ENCODE results near the gene NGFR.
A peak's percentile ranks its signal among the peaks of the same experiment; 100 is the strongest.
"Not testable (repeated sequence)": the region's sequence is repeated elsewhere in the genome, so short reads cannot be mapped to it uniquely, and the experiment has no call there.

Gene NGFR

DNA sequence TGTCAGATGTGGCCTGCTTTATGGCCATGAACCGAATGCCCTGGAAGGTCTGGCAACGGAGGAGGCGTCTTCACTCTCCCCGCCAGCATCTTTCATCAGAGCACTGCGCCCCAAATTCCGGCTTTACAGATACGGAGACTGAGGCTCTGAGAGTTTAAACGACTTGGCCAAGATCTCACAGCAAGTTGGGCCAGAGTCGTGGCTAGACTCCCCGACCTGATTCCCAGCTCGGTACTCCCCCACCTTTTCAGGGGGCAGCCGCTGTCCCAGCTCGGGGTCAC, 1.7 kb downstream of the NGFR start:
- DNase-seq = no peak

GRCh38 chr17:49497148-49498028, 2.3 kb downstream of the NGFR start:
- DNase-seq = peak; percentile 9 to 17

DNA sequence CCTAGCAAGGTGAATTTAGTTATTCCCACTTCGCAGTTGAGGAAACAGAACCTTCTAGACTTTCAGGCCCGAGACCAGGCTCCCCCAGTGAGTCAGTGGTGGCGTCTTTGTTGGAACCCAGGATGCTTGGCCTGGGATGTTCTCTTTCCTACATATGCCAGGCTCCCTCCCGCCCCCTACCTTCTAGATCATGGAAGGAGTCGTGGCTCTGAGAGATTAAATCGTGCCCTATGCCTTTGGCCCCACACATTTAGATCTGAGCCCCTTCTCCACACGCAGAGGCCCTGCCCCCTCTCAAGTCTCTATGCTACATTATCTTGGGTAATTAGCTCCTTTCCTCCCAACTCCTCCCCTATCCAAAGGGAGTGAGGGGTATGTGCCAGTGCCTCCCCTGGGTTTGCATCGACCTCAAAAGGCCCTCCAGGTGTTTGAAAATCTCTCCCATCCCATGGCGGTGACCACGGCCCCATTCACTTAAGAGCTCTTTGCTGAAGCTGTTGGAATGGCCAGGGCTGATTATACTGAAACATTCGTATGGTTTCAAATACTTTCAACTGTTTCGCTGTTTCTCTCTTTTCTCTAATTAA, 3.0 kb downstream of the NGFR start:
- no peak for DNase-seq

- DNase-seq = no peak
Observed at GRCh38 chr17:49501496-49501895, 6.4 kb downstream of the NGFR start.

- no peak for DNase-seq
Observed at GRCh38 chr17:49502254-49502653, 7.2 kb downstream of the NGFR start.

DNA sequence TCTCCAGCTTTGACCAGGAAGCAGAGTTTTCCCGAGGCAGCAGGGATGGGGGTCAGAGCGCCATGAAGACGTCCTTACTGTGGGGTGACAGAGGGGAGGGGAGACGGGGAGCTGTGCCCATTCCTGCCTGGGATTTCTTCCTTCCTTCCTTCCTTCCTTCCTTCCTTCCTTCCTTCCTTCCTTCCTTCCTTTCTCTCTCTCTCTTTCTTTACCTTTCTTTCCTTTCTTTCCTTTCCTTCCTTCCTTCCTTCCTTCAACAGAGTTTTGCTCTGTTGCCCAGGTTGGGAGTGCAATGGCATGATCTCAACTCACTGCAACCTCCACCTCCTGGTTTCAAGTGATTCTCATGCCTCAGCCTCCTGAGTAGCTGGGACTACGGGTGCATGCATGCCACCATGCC, 7.6 kb downstream of the NGFR start:
- not testable (repeated sequence) for DNase-seq

DNA sequence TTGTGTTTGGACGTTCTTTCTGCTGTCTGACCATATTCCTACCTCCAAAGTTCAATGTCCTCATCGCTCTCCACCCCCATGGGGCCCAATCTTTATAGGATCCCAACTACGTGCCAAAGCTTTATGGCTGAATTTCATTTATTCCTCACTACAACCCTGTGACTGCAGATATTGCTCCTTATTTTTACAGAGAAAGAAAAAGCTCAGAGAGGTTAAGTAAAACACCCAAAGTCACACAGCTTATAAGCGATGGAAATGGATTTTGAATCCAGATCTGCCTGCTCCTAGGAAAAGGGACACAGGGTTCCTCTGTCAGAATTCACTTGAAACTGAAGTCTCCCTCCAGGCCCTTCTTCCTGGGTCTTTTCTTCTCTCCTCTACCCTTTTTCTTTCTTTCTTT, 9.3 kb downstream of the NGFR start:
- DNase-seq = no peak

- DNase-seq = no peak
Observed at GRCh38 chr17:49505854-49506253, 10.8 kb downstream of the NGFR start.

GRCh38 chr17:49506282-49506681, 11.2 kb downstream of the NGFR start:
- no peak for DNase-seq

DNA sequence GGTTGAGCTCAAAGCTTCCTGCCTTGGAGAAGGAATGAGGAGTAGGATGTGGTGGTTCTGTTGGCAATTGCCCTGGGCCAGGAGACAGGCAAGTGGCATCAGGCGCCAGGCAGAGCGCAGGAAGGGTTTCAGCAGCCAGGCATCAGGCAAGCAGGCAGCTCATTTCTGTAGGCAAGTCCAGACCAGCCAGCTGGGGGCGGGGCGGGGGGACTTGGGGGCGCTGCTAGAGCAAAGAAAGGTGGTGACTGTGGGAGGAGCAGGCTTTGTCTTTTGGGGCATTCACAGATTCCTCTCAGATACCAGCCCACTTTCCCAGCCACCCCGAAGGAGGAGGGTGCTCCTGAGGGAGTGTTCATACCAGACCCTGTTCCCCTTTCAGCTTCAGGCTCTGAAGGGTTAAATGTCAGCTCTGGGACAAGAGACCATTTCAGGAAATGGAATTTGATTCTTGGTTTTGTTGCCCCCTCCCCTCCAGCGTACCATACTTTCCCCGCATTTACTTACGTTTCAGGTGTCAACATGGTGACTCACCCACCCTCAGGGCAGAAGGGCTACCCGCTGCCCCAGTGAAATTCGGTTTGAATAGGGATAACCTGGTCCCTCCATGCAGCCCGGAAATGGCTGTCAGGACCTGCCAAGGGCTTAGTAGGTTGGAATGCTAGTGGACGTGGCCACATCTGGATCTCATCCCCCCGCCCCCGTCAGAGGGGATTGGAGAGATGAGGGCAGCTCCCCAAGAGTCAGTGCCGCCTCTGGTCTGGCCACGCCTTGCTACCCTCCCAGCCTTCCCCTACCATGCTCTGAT, 13.2 kb downstream of the NGFR start:
- no peak for DNase-seq

- DNase-seq = no peak
Observed at GRCh38 chr17:49508866-49509587, 13.9 kb downstream of the NGFR start.

DNA sequence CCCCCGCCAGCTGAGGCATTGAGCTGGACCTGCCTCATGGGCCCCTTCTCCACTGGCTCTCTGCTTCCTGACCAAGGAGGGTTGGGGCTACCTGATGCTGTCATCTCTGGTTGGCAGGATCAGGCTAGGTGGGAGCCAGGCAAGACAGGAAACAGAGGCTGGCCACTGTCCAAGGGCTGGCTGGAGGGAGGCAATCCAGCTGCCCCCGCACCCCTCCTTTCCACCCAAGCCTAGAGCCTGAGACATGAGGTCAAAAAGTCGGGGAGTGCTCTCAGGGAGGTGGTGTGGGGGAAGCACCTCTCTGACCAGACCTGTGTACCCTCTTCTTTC, 14.5 kb downstream of the NGFR start:
- no peak for DNase-seq

DNA sequence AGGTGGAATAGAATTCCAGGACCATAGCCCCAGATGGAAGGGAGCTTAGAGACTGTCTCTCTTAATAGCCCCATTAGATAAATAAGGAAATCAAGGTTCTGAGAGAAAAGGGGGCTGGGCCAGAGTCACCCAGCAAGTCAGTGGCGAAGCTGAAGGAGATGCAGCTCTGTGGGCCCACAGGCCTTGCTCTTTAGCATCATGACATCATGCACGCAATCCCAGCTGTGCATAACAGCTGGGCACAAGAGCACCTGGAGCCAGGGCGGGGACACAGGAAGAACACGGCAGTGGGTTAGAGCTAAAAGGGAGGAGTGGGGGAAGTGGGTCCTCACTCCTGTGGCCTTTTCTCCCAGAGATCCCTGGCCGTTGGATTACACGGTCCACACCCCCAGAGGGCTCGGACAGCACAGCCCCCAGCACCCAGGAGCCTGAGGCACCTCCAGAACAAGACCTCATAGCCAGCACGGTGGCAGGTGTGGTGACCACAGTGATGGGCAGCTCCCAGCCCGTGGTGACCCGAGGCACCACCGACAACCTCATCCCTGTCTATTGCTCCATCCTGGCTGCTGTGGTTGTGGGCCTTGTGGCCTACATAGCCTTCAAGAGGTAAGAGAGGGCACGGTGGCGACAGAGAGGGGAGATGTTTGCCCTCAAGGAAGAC, 15.1 kb downstream of the NGFR start:
- DNase-seq = no peak

DNA sequence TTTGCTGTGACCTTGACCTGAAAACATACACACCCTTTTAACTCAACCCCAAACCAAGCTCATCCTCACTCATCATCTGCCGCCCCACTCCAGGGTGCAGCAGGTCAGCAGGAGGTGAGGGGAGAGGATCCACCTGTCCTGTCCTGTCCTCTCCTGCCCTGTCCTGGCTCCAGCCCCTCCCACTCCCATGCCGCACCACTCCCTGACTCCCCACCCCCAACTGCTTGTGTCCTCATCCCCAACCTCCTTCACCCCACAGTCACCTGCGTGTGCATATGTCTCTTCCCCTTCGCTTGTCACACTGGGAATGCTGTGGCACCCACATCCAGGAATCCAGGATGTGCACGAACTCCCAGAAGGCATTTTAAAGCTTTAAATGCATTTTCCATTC, 15.6 kb downstream of the NGFR start:
- no peak for DNase-seq

DNA sequence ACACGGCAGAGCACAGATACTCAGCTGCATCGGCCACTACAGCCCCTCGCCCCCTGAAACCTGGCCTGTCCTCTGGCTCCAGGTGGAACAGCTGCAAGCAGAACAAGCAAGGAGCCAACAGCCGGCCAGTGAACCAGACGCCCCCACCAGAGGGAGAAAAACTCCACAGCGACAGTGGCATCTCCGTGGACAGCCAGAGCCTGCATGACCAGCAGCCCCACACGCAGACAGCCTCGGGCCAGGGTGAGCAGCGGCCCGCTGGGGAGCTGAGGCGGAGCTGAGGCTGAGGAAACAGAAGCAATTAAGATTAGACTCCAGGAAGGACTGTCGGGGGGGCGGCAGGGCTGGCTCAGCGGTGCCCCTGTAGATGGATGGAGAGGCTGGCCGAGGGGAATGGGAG, 16.7 kb downstream of the NGFR start:
- no peak for DNase-seq

GRCh38 chr17:49512296-49513043, 17.4 kb downstream of the NGFR start:
- DNase-seq = no peak

- DNase-seq = no peak
Observed at GRCh38 chr17:49513044-49513395, 17.9 kb downstream of the NGFR start.

DNA sequence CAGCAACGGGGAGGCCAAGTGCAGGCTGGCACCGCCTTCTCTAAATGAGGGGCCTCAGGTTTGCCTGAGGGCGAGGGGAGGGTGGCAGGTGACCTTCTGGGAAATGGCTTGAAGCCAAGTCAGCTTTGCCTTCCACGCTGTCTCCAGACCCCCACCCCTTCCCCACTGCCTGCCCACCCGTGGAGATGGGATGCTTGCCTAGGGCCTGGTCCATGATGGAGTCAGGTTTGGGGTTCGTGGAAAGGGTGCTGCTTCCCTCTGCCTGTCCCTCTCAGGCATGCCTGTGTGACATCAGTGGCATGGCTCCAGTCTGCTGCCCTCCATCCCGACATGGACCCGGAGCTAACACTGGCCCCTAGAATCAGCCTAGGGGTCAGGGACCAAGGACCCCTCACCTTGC, 18.5 kb downstream of the NGFR start:
- DNase-seq = no peak

GRCh38 chr17:49514071-49514721, 19.1 kb downstream of the NGFR start:
- DNase-seq = no peak

- no peak for DNase-seq
Observed at GRCh38 chr17:49515196-49515770, 20.2 kb downstream of the NGFR start.

GRCh38 chr17:49516180-49516579, 21.1 kb downstream of the NGFR start:
- DNase-seq = no peak
